ENCODE results near the gene TSPO2.

Gene TSPO2

GRCh38 chr6:41051873-41052272 is 9.6 kb downstream of the TSPO2 start:
- peak in 1 of 5 donors; percentile 55 for DNase-seq

GRCh38 chr6:41053041-41053440 is 10.8 kb downstream of the TSPO2 start, which contains the start of gene APOBEC2:
Gene APOBEC2 (plus strand): TSS chr6:41053202. CDS start chr6:41053348, 146 bp downstream.
- no peak for DNase-seq

GRCh38 chr6:41054511-41054910 is 12.2 kb downstream of the TSPO2 start:
- no peak for DNase-seq

GRCh38 chr6:41055149-41055548 is 12.9 kb downstream of the TSPO2 start:
- DNase-seq: no peak

GRCh38 chr6:41056768-41057490 is 14.7 kb downstream of the TSPO2 start:
- DNase-seq: no peak

- DNase-seq: no peak
Measured at GRCh38 chr6:41058783-41059181, 16.5 kb downstream of the TSPO2 start.

GRCh38 chr6:41059556-41059955 is 17.3 kb downstream of the TSPO2 start:
- DNase-seq: no peak

GRCh38 chr6:41061196-41061726 is 19.0 kb downstream of the TSPO2 start:
- DNase-seq: no peak

GRCh38 chr6:41062056-41062455 is 19.8 kb downstream of the TSPO2 start:
- no peak for DNase-seq

- no peak for DNase-seq
Measured at GRCh38 chr6:41063884-41064285, 21.6 kb downstream of the TSPO2 start.

- no peak for DNase-seq
Measured at GRCh38 chr6:41064841-41065240, 22.6 kb downstream of the TSPO2 start.

GRCh38 chr6:41065550-41066026 is 23.3 kb downstream of the TSPO2 start:
- DNase-seq: no peak

GRCh38 chr6:41066867-41067304 is 24.6 kb downstream of the TSPO2 start:
- DNase-seq: peak; percentile 41 to 63 (median 54)

GRCh38 chr6:41071501-41071922 is 29.2 kb downstream of the TSPO2 start:
- no peak for DNase-seq

GRCh38 chr6:41071923-41072835 is 29.9 kb downstream of the TSPO2 start, which contains the start of gene OARD1:
Gene OARD1 (minus strand): TSS chr6:41072356. CDS start chr6:41071634, 722 bp downstream.
- peak; percentile 98 to 100 (median 99) for DNase-seq

- DNase-seq: peak in 4 of 5 donors; percentile 99 to 100 (median 100)
Measured at GRCh38 chr6:41072836-41073202, 30.6 kb downstream of the TSPO2 start, which contains the start of gene NFYA. Gene NFYA (plus strand): TSS chr6:41072974. CDS start chr6:41079090, 6,116 bp downstream.

GRCh38 chr6:41073203-41073967 is 31.1 kb downstream of the TSPO2 start:
- DNase-seq: peak; percentile 72 to 88 (median 76)

GRCh38 chr6:41073968-41074691 is 31.9 kb downstream of the TSPO2 start:
- peak in 2 of 5 donors; percentile 4 to 20 for DNase-seq

GRCh38 chr6:41074692-41075436 is 32.6 kb downstream of the TSPO2 start:
- DNase-seq: no peak
